GM12878 (cell line): ENCODE results near the gene DNAJC11. TPM values are rescaled to one million over a fixed set of nuclear protein-coding genes. Genes with fewer than 3 reads are reported as not detected.

Source experiments
- ATAC-seq: fragments of 200-7000 bp; cut with Tn5 transposase; 3 replicates; pipeline ENCODE4 v1.9.1; 2020; ENCODE audit warnings: mild to moderate bottlenecking, moderate library complexity
- BruUV-seq: library from RNA; stranded (reverse); fragments of 400-500 nt; replicated peaks from 2 replicates; lab custom pipeline; 2021; lab: Mats Ljungman, UMichigan
- CTCF ChIA-PET: fragments of 300-600 bp; sonication (Branson Sonifier 250); formaldehyde crosslinking; extraction: SDS; loops from one replicate; lab custom pipeline; 2021; ENCODE audit warnings: inconsistent platforms; lab: Yijun Ruan, JAX
- POLR2A ChIA-PET: fragments of 350-600 bp; formaldehyde crosslinking; extraction: SDS; loops from one replicate; lab custom pipeline; 2021; ENCODE audit warnings: inconsistent platforms; lab: Charles Lee
- RAD21 ChIA-PET: fragments of 300-600 bp; sonication (Branson Sonifier 250); formaldehyde crosslinking; loops from one replicate; lab custom pipeline; 2023; ENCODE audit warnings: antibody characterized with exemption; ENCODE audit not compliant: unreplicated experiment; lab: Charles Lee
- SMC1A ChIA-PET: fragments of 300-600 bp; sonication (Branson Sonifier 250); formaldehyde crosslinking; loops from one replicate; lab custom pipeline; 2023; ENCODE audit not compliant: unreplicated experiment, uncharacterized antibody; lab: Charles Lee
- DNase-seq: peaks from one replicate; pipeline ENCODE4 v3.0.0-alpha.2; 2011; ENCODE audit warnings: low read depth, low spot score
- FAIRE-seq: peaks from 3 replicates; lab custom pipeline; 2011; peaks lifted over from hg19 to GRCh38; lab: Jason Lieb, UNC
- H2AFZ ChIP-seq: 2 replicates; pipeline ENCODE4 v1.6.0; 2011; ENCODE audit warnings: low read depth, low read length, control low read depth; ENCODE audit not compliant: control insufficient read depth
- H3K27ac ChIP-seq: 2 replicates; pipeline ENCODE4 v1.5.1; 2011; ENCODE audit warnings: control low read depth; ENCODE audit not compliant: control insufficient read depth, insufficient read depth
- H3K27me3 ChIP-seq, 2 experiments: replicated peaks in 1 of 2; 2 replicates each; pipeline versions ENCODE4 v1.6.0 to v1.6.1; 2011; ENCODE audit warnings: low read length in 1 of 2; ENCODE audit not compliant: control insufficient read depth in 2 of 2, insufficient read depth in 2 of 2
- H3K36me3 ChIP-seq, 2 experiments: 2 replicates each; pipeline ENCODE4 v1.5.1; 2011; ENCODE audit warnings: low read length in 1 of 2; ENCODE audit not compliant: control insufficient read depth in 2 of 2, insufficient read depth in 2 of 2
- H3K4me1 ChIP-seq: 2 replicates; pipeline ENCODE4 v1.6.1; 2011; ENCODE audit warnings: mild to moderate bottlenecking, low read length, moderate library complexity, mixed read lengths; ENCODE audit not compliant: control insufficient read depth, insufficient read depth
- H3K4me2 ChIP-seq: 2 replicates; pipeline ENCODE4 v1.6.0; 2011; ENCODE audit warnings: control low read depth; ENCODE audit not compliant: control insufficient read depth, insufficient read depth
- H3K4me3 ChIP-seq: fragments of 200-600 bp; sonication (generic); 2 replicates; pipeline ENCODE4 v1.5.1; 2016
- H3K79me2 ChIP-seq: 2 replicates; pipeline ENCODE4 v1.6.0; 2011; ENCODE audit warnings: low read length; ENCODE audit not compliant: control insufficient read depth, insufficient read depth
- H3K9ac ChIP-seq: 2 replicates; pipeline ENCODE4 v1.8.0; 2011; ENCODE audit warnings: low read length, control low read depth, mixed read lengths; ENCODE audit not compliant: control insufficient read depth, insufficient read depth
- H3K9me3 ChIP-seq: replicated peaks from 3 replicates; pipeline ENCODE4 v1.5.1; 2011; ENCODE audit warnings: mild to moderate bottlenecking, low read length; ENCODE audit not compliant: control insufficient read depth, insufficient read depth
- H4K20me1 ChIP-seq: 2 replicates; pipeline ENCODE4 v1.6.0; 2011; ENCODE audit not compliant: control insufficient read depth, insufficient read depth
- BRCA1 ChIP-seq: IDR thresholded peaks from 2 replicates; pipeline ENCODE4 v1.6.1; 2011; ENCODE audit warnings: low read depth, low read length, improper control_type of control experiment
- CBFB ChIP-seq: IDR thresholded peaks from 2 replicates; pipeline ENCODE4 v1.6.1; 2016; ENCODE audit warnings: antibody characterized with exemption, low read depth
- E4F1 ChIP-seq: fragments of 450-650 bp; IDR thresholded peaks from 2 replicates; pipeline ENCODE4 v1.6.1; 2018; ENCODE audit warnings: borderline replicate concordance, mild to moderate bottlenecking; ENCODE audit not compliant: partially characterized antibody
- ETV6 ChIP-seq, 2 experiments: fragments of 450-650 bp in 1 of 2; IDR thresholded peaks in 1 of 2; conservative IDR thresholded peaks in 1 of 2; 2 replicates each; pipeline ENCODE4 v1.6.1; 2014; ENCODE audit warnings: antibody characterized with exemption in 1 of 2, borderline replicate concordance in 1 of 2, low read depth in 1 of 2, mild to moderate bottlenecking in 1 of 2, moderate library complexity in 1 of 2
- FOXM1 ChIP-seq: IDR thresholded peaks from 2 replicates; pipeline ENCODE4 v1.6.1; 2012; ENCODE audit warnings: low read depth, mild to moderate bottlenecking, inconsistent platforms, low read length, moderate library complexity
- IKZF2 ChIP-seq, 2 experiments: fragments of 450-650 bp; IDR thresholded peaks; 2 replicates each; pipeline ENCODE4 v1.6.1; 2017; ENCODE audit warnings: mild to moderate bottlenecking in 2 of 2, moderate library complexity in 2 of 2
- IRF4 ChIP-seq: IDR thresholded peaks from 2 replicates; pipeline ENCODE4 v1.6.1; 2011; ENCODE audit warnings: low read depth, low read length
- NFIC ChIP-seq: IDR thresholded peaks from 2 replicates; pipeline ENCODE4 v1.6.1; 2012; ENCODE audit warnings: low read depth, mild to moderate bottlenecking, inconsistent platforms, low read length, moderate library complexity
- PRDM15 ChIP-seq: fragments of 450-650 bp; formaldehyde crosslinking; IDR thresholded peaks from 2 replicates; pipeline ENCODE4 v1.4.0; 2020; ENCODE audit warnings: mild to moderate bottlenecking, moderate library complexity
- RUNX3 ChIP-seq: IDR thresholded peaks from 2 replicates; pipeline ENCODE4 v1.6.1; 2012; ENCODE audit warnings: low read length, inconsistent platforms
- SMARCA5 ChIP-seq: fragments of 450-650 bp; IDR thresholded peaks from 2 replicates; pipeline ENCODE4 v1.6.1; 2017; ENCODE audit warnings: mild to moderate bottlenecking
- TCF7 ChIP-seq: IDR thresholded peaks from 2 replicates; pipeline ENCODE4 v1.6.1; 2014; ENCODE audit warnings: antibody characterized with exemption, borderline replicate concordance
- whole genome bisulfite sequencing: methylation state at CpG from one replicate; pipeline ENCODE4 v1.1.6; 2016; ENCODE audit warnings: low lambda C conversion rate; ENCODE audit not compliant: insufficient replicate concordance, insufficient coverage; ENCODE audit errors: missing lambda C conversion rate; 5-methylcytosine and 5-hydroxymethylcytosine counted together
- in situ Hi-C: fragments of 300-500 bp; cut with MboI; formaldehyde crosslinking; loops from 9 replicates; pipeline ENCODE4 v1.14.3; 2018; ENCODE audit warnings: mixed read lengths
- intact Hi-C: fragments of 100-400 bp; cut with micrococcal nuclease; formaldehyde crosslinking; loops from one replicate; pipeline ENCODE4 v1.14.2; 2022; ENCODE audit not compliant: unreplicated experiment
- polyA plus RNA-seq, 11 experiments: library from polyadenylated mRNA; depleted of rRNA in 4 of 11; unstranded in 6 of 11; stranded (reverse) in 5 of 11; fragments of >200 nt; fragmentation: Nextera tagmentation in 4 of 11; fragmentation: Illumina TruSeq in 1 of 11; extraction: Ambion mirVana in 4 of 11; extraction: Trizol in 1 of 11; gene quantifications; 1 replicate in 1 of 11; 2 replicates in 10 of 11; pipeline versions ENCODE4 v1.2.1 to v1.2.3, GENCODE V29; 2011 to 2016; ENCODE audit warnings: inconsistent platforms in 2 of 11, missing spikeins in 2 of 11, low read depth in 1 of 11
- total RNA-seq, 4 experiments: library from RNA; depleted of rRNA in 3 of 4; stranded (reverse); fragments of >200 nt in 3 of 4; fragmentation: Illumina TruSeq in 1 of 4; extraction: Trizol in 1 of 4; gene quantifications; 2 replicates each; pipeline versions ENCODE4 v1.2.1 to v1.2.3, GENCODE V29; 2013 to 2021

Gene DNAJC11
- total and polyA plus RNA-seq, 10 of the 15 experiments (the other 5 are each of a cell fraction or from before 2014, with no cell fraction given) = 5.0 to 58.8 (median 39.5) TPM

GRCh38 chr1:6747674-6748073 lies 46.1 kb upstream of the DNAJC11 start:
- Histone ChIP-seq H3K79me2 (no peaks in the 10 kb centered on the region), H3K9me3 (no peaks in the 10 kb centered on the region), H3K27ac (no peak overlapping the region), H3K4me3 (no peak overlapping the region), H3K9ac (no peak overlapping the region), H4K20me1 (no peaks in the 10 kb centered on the region), H3K36me3 (no peaks in the 10 kb centered on the region), H3K4me1 (peaks cover 9% of the 10 kb centered on the region), H2AFZ (no peak overlapping the region), H3K4me2 (no peak overlapping the region), H3K27me3 (no peaks in the 10 kb centered on the region)
- in situ Hi-C loops = no loop called here
- ChIA-PET SMC1A (no interaction called here), RAD21 (no interaction called here), POLR2A (no interaction called here), CTCF (no interaction called here)
- ATAC-seq = 0 out of 3 replicates have a peak, but pooled peaks have one; percentile 16
- no peak for TF ChIP-seq SMARCA5
- no TSS peak for BruUV-seq
- FAIRE-seq = no peak
- no peak for DNase-seq
- WGBS = 83% methylated on average over 2 of the region's 2 CpGs
- intact Hi-C loops = no loop called here

- Histone ChIP-seq H3K4me1 (peaks cover 9% of the 10 kb centered on the region), H3K9me3 (no peaks in the 10 kb centered on the region), H4K20me1 (no peaks in the 10 kb centered on the region), H2AFZ (no peak overlapping the region), H3K9ac (no peak overlapping the region), H3K79me2 (no peaks in the 10 kb centered on the region), H3K27me3 (no peaks in the 10 kb centered on the region), H3K36me3 (no peaks in the 10 kb centered on the region), H3K4me3 (no peak overlapping the region), H3K4me2 (no peak overlapping the region), H3K27ac (no peak overlapping the region)
- FAIRE-seq = peak; percentile 54
- ChIA-PET CTCF (no interaction called here), POLR2A (interaction anchor here (0.6 kb wide), 1 partner anchor 1565 kb away, joined by 4 read pairs; no protein-coding TSS in a partner anchor), RAD21 (interaction anchor here (1.4 kb wide), 1 partner anchor 43 kb away, joined by 3 read pairs; no protein-coding TSS in a partner anchor), SMC1A (no interaction called here)
- WGBS = 28% methylated on average over 5 of the region's 5 CpGs
- ATAC-seq = peak; percentile 80
- peak; percentile 26 for DNase-seq
- no TSS peak for BruUV-seq
- in situ Hi-C loops = no loop called here
- intact Hi-C loops = no loop called here
- no peak for TF ChIP-seq PRDM15
- peak; percentile 70 for TF ChIP-seq NFIC
- no peak for TF ChIP-seq BRCA1
- TF ChIP-seq ETV6 (conservative IDR thresholded peaks at IDR 0.05 in 1 of 2, IDR thresholded peaks at IDR 0.05 in 1 of 2; ENCODE audit: borderline replicate concordance in 1 of 2, low read depth in 1 of 2) = 0 out of 4 replicates have a peak, but pooled peaks of 1 of the 2 experiments have one; percentile 21
- TF ChIP-seq FOXM1 = peak; percentile 29; the same call in 1 of the 2 replicates
- peak; percentile 41; the same call in 1 of the 2 replicates for TF ChIP-seq CBFB
- TF ChIP-seq RUNX3 = peak; percentile 80
- TF ChIP-seq IRF4 = 0 out of 2 replicates have a peak, but pooled peaks have one; percentile 37
- TF ChIP-seq IKZF2 (IDR thresholded peaks at IDR 0.05) = peak; percentile 54 to 61; a peak in 2 of 4 replicates
- TF ChIP-seq TCF7 = peak; percentile 78
- no peak for TF ChIP-seq E4F1
Observed at GRCh38 chr1:6745073-6745472, 43.5 kb upstream of the DNAJC11 start.
